NCI-H2171 (cell line): Measurements from ENCODE around the gene RCC2.

ENCODE experiments used
- DNase-seq: peaks from one replicate; lab custom pipeline; 2025; lab: John Stamatoyannopoulos, UW

RCC2 gene

GRCh38 chr1:17372955-17373354, 66.5 kb downstream of the RCC2 start:
- no peak for DNase-seq

GRCh38 chr1:17371896-17372295, 67.6 kb downstream of the RCC2 start, which contains the start of gene PADI6:
TSS of gene PADI6 (plus strand) at chr1:17372196. CDS start at chr1:17372246, 50 bp downstream.
- DNase-seq, result no peak

GRCh38 chr1:17370618-17371017, 68.9 kb downstream of the RCC2 start:
- no peak for DNase-seq

- no peak for DNase-seq
Observed at GRCh38 chr1:17369466-17369865, 70.0 kb downstream of the RCC2 start.

GRCh38 chr1:17365293-17365692, 74.2 kb downstream of the RCC2 start:
- DNase-seq, result no peak

GRCh38 chr1:17363771-17364170, 75.7 kb downstream of the RCC2 start:
- DNase-seq, result no peak

GRCh38 chr1:17363351-17363750, 76.1 kb downstream of the RCC2 start:
- no peak for DNase-seq

GRCh38 chr1:17361687-17362086, 77.8 kb downstream of the RCC2 start:
- DNase-seq, result no peak

- DNase-seq, result no peak
Observed at GRCh38 chr1:17360272-17360956, 79.1 kb downstream of the RCC2 start.

- no peak for DNase-seq
Observed at GRCh38 chr1:17359808-17360207, 79.7 kb downstream of the RCC2 start.

GRCh38 chr1:17359031-17359430, 80.4 kb downstream of the RCC2 start:
- DNase-seq, result no peak

- DNase-seq, result no peak
Observed at GRCh38 chr1:17358557-17358956, 80.9 kb downstream of the RCC2 start.
